HG03571 (cell line): ENCODE results near the gene RGS12.

Experiments
- ATAC-seq: cut with Tn5 transposase; IDR thresholded peaks from one replicate; pipeline ENCODE4 v1.9.1; 2021; ENCODE audit not compliant: unreplicated experiment

RGS12 gene

GRCh38 chr4:3324093-3324815 lies 31.4 kb downstream of the RGS12 start:
- ATAC-seq, result no peak

- ATAC-seq, result no peak
Measured at GRCh38 chr4:3328814-3329663, 36.2 kb downstream of the RGS12 start.

GRCh38 chr4:3329887-3330286 lies 37.1 kb downstream of the RGS12 start:
- no peak for ATAC-seq

- no peak for ATAC-seq
Measured at GRCh38 chr4:3330707-3331106, 37.9 kb downstream of the RGS12 start.

GRCh38 chr4:3331511-3332394 lies 38.9 kb downstream of the RGS12 start:
- ATAC-seq, result no peak

- ATAC-seq, result no peak
Measured at GRCh38 chr4:3332498-3332897, 39.7 kb downstream of the RGS12 start.

GRCh38 chr4:3334316-3334715 lies 41.5 kb downstream of the RGS12 start:
- no peak for ATAC-seq

- ATAC-seq, result no peak
Measured at GRCh38 chr4:3335385-3335784, 42.6 kb downstream of the RGS12 start.

GRCh38 chr4:3335982-3336381 lies 43.2 kb downstream of the RGS12 start:
- ATAC-seq, result no peak

- ATAC-seq, result no peak
Measured at GRCh38 chr4:3336382-3337356, 43.8 kb downstream of the RGS12 start.

- ATAC-seq, result no peak
Measured at GRCh38 chr4:3337357-3337732, 44.5 kb downstream of the RGS12 start.

GRCh38 chr4:3337811-3338210 lies 45.0 kb downstream of the RGS12 start:
- no peak for ATAC-seq

GRCh38 chr4:3338321-3338838 lies 45.6 kb downstream of the RGS12 start:
- ATAC-seq, result no peak

- ATAC-seq, result no peak
Measured at GRCh38 chr4:3338976-3339531, 46.2 kb downstream of the RGS12 start.

GRCh38 chr4:3339577-3339976 lies 46.8 kb downstream of the RGS12 start:
- ATAC-seq, result no peak

GRCh38 chr4:3340038-3340699 lies 47.3 kb downstream of the RGS12 start:
- ATAC-seq, result no peak

- no peak for ATAC-seq
Measured at GRCh38 chr4:3340700-3341083, 47.9 kb downstream of the RGS12 start.

GRCh38 chr4:3341760-3342159 lies 48.9 kb downstream of the RGS12 start:
- no peak for ATAC-seq

GRCh38 chr4:3342182-3342854 lies 49.5 kb downstream of the RGS12 start:
- ATAC-seq, result no peak
